Measurements from ENCODE around the gene SLC25A41. TPM values are rescaled to one million over a fixed set of nuclear protein-coding genes. Genes with fewer than 3 reads are reported as not detected.

SLC25A41 gene
- polyA plus RNA-seq, 1 donor from 2014 or later: 3.8 TPM

DNA sequence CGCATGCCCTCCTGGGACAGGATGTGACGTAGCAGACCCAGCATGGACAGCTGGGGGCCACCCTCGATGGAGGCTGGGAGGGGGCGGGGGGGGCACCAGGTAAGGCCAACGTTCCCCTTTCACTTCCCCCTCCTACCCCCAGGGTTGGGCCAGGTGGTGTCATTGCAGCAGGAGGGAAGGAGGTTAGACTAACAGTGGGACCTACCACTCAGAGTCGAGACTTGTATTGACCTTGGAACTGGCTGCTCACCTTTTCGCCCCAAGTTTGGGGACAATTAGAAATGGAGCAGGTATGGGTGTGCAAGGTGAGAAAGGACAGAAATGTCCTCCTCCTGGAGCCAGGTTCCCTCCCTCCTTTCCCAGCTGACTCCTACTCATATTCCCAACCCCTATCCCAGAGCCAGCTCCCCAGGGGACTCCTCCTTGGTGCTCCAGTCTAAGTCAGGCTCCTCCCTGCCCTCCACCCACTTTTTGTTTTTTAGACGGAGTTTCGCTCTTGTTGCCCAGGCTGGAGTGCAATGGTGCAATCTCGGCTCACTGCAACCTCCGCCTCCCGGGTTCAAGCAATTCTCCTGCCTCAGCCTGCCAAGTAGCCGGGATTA lies 8.6 kb upstream of the SLC25A41 start:
- Histone ChIP-seq H2AFZ (ENCODE audit: low read depth, low read length) (no peak overlapping the region), H3K27ac (ENCODE audit: low read length) (no peak overlapping the region), H3K9me3 (ENCODE audit: low read length) (no peaks in the 10 kb centered on the region), H3F3A (ENCODE audit: insufficient read depth, low read length, poor library complexity, severe bottlenecking) (no peaks in the 10 kb centered on the region), H3K4me2 (ENCODE audit: low read length) (no peak overlapping the region), H3K79me2 (replicated peaks; ENCODE audit: insufficient read depth, low read length) (no peaks in the 10 kb centered on the region), H3K27me3 (ENCODE audit: insufficient read depth, low read depth, low read length) (no peaks in the 10 kb centered on the region), H3K9me2 (ENCODE audit: insufficient read depth, low read length) (no peaks in the 10 kb centered on the region), H3K36me3 (ENCODE audit: insufficient read depth, low read length) (no peaks in the 10 kb centered on the region), H3K9ac (ENCODE audit: low read length) (no peak overlapping the region), H3K4me3 (ENCODE audit: low read length) (no peak overlapping the region), H4K20me1 (ENCODE audit: insufficient read depth) (no peaks in the 10 kb centered on the region)
- TF ChIP-seq, protein P1, sequence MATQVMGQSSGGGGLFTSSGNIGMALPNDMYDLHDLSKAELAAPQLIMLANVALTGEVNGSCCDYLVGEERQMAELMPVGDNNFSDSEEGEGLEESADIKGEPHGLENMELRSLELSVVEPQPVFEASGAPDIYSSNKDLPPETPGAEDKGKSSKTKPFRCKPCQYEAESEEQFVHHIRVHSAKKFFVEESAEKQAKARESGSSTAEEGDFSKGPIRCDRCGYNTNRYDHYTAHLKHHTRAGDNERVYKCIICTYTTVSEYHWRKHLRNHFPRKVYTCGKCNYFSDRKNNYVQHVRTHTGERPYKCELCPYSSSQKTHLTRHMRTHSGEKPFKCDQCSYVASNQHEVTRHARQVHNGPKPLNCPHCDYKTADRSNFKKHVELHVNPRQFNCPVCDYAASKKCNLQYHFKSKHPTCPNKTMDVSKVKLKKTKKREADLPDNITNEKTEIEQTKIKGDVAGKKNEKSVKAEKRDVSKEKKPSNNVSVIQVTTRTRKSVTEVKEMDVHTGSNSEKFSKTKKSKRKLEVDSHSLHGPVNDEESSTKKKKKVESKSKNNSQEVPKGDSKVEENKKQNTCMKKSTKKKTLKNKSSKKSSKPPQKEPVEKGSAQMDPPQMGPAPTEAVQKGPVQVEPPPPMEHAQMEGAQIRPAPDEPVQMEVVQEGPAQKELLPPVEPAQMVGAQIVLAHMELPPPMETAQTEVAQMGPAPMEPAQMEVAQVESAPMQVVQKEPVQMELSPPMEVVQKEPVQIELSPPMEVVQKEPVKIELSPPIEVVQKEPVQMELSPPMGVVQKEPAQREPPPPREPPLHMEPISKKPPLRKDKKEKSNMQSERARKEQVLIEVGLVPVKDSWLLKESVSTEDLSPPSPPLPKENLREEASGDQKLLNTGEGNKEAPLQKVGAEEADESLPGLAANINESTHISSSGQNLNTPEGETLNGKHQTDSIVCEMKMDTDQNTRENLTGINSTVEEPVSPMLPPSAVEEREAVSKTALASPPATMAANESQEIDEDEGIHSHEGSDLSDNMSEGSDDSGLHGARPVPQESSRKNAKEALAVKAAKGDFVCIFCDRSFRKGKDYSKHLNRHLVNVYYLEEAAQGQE (IDR thresholded peaks at IDR 0.05; ENCODE audit: borderline replicate concordance): no peak
- TF ChIP-seq, protein P2, sequence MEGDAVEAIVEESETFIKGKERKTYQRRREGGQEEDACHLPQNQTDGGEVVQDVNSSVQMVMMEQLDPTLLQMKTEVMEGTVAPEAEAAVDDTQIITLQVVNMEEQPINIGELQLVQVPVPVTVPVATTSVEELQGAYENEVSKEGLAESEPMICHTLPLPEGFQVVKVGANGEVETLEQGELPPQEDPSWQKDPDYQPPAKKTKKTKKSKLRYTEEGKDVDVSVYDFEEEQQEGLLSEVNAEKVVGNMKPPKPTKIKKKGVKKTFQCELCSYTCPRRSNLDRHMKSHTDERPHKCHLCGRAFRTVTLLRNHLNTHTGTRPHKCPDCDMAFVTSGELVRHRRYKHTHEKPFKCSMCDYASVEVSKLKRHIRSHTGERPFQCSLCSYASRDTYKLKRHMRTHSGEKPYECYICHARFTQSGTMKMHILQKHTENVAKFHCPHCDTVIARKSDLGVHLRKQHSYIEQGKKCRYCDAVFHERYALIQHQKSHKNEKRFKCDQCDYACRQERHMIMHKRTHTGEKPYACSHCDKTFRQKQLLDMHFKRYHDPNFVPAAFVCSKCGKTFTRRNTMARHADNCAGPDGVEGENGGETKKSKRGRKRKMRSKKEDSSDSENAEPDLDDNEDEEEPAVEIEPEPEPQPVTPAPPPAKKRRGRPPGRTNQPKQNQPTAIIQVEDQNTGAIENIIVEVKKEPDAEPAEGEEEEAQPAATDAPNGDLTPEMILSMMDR (IDR thresholded peaks at IDR 0.05; ENCODE audit: poor library complexity, severe bottlenecking): no peak
- TF ChIP-seq SMC3 (conservative IDR thresholded peaks at IDR 0.05; ENCODE audit: poor library complexity) (no peak), EZH2 (IDR thresholded peaks at IDR 0.05; ENCODE audit: borderline replicate concordance, insufficient read depth, low read length, poor library complexity, severe bottlenecking) (no peak), TAF1 (IDR thresholded peaks at IDR 0.05; ENCODE audit: low read depth) (no peak), MXI1 (conservative IDR thresholded peaks at IDR 0.05; ENCODE audit: poor library complexity, severe bottlenecking) (no peak), RAD21 (conservative IDR thresholded peaks at IDR 0.05) (no peak)

DNA sequence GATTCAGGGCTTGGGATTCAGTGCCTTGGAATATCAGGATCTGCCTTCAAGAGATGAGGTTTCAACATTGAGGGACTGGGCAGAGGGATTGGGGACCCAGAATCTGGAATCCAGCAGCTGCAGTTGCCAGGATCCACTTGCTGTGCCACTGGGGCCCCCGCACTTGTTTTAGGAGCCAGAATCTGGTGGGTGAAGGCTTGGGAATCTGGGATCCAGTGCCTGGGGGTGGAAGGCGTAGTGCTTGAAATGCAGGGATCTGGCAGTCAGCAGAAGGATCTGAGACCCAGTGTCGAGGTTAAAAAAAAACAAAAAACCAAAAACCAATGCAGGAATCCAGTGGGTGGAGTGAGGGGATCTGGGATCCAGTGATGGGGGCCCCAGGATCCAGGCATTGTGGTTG lies 7.3 kb upstream of the SLC25A41 start:
- Histone ChIP-seq H4K20me1 (ENCODE audit: insufficient read depth) (no peaks in the 10 kb centered on the region), H3K9me2 (ENCODE audit: insufficient read depth, low read length) (no peaks in the 10 kb centered on the region), H3F3A (ENCODE audit: insufficient read depth, low read length, poor library complexity, severe bottlenecking) (no peaks in the 10 kb centered on the region), H3K4me2 (ENCODE audit: low read length) (no peak overlapping the region), H3K36me3 (ENCODE audit: insufficient read depth, low read length) (no peaks in the 10 kb centered on the region), H2AFZ (ENCODE audit: low read depth, low read length) (no peak overlapping the region), H3K27ac (ENCODE audit: low read length) (no peak overlapping the region), H3K9me3 (ENCODE audit: low read length) (no peaks in the 10 kb centered on the region), H3K27me3 (ENCODE audit: insufficient read depth, low read depth, low read length) (no peaks in the 10 kb centered on the region), H3K4me3 (ENCODE audit: low read length) (no peak overlapping the region), H3K79me2 (replicated peaks; ENCODE audit: insufficient read depth, low read length) (no peaks in the 10 kb centered on the region), H3K9ac (ENCODE audit: low read length) (no peak overlapping the region)
- TF ChIP-seq EP300 (conservative IDR thresholded peaks at IDR 0.05; ENCODE audit: poor library complexity, severe bottlenecking): no peak
- TF ChIP-seq MXI1 (conservative IDR thresholded peaks at IDR 0.05; ENCODE audit: poor library complexity, severe bottlenecking): no peak
- no peak for TF ChIP-seq EZH2 (IDR thresholded peaks at IDR 0.05; ENCODE audit: borderline replicate concordance, insufficient read depth, low read length, poor library complexity, severe bottlenecking)
- TF ChIP-seq, protein P1 (IDR thresholded peaks at IDR 0.05; ENCODE audit: borderline replicate concordance): no peak
- no peak for TF ChIP-seq RAD21 (conservative IDR thresholded peaks at IDR 0.05)
- no peak for TF ChIP-seq TAF1 (IDR thresholded peaks at IDR 0.05; ENCODE audit: low read depth)
- TF ChIP-seq POLR2AphosphoS5 (IDR thresholded peaks at IDR 0.05): no peak
- TF ChIP-seq, protein P2 (IDR thresholded peaks at IDR 0.05; ENCODE audit: poor library complexity, severe bottlenecking): no peak
- TF ChIP-seq SMC3 (conservative IDR thresholded peaks at IDR 0.05; ENCODE audit: poor library complexity): no peak
